GM10847 (cell line): ENCODE data around the gene PTGS2.

Experiments used
- POLR2A ChIP-seq: IDR thresholded peaks from 2 replicates; pipeline ENCODE4 v1.6.1; 2011; ENCODE audit not compliant: insufficient read length; ENCODE audit errors: extremely low read depth

PTGS2 gene

DNA sequence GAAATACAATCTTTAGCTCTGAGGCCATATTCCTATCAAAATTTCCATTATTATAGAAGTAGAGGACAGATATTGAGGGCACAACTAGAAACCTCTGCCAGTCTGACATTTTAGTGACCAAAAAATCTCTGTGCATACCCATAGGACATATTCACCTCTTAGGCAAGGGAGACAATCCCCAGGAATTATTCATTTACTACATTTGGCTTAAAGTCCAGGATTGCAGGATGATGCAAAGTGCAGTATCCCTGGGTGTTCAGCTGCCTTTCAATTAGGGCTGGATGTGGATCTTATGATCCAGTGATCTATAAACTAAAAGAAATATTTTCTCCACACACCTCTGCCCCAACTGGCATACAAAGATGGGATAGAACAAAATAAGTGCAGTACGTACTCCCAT lies 50.9 kb downstream of the PTGS2 start:
- no peak for TF ChIP-seq POLR2A

- TF ChIP-seq POLR2A, result no peak
Observed at GRCh38 chr1:186628910-186629309, 51.3 kb downstream of the PTGS2 start.

DNA sequence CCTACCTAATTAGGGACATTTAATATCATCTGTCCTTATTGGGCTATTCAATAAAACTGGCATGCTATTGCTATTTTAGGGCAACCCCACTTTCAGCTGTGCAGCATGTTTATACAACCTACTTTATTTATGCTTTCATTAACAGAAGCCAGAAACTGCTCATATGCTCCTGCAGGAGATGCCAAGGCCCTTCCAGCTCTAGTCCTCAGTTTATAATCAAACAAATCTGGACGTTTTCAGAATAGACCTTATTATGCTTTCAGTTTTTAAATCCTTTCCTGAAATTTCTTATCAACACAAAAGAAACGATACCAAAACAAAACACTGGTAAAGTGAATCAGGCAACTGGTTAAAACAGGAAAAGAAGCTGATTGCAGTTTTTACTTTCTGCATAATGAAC lies 53.2 kb downstream of the PTGS2 start:
- no peak for TF ChIP-seq POLR2A

DNA sequence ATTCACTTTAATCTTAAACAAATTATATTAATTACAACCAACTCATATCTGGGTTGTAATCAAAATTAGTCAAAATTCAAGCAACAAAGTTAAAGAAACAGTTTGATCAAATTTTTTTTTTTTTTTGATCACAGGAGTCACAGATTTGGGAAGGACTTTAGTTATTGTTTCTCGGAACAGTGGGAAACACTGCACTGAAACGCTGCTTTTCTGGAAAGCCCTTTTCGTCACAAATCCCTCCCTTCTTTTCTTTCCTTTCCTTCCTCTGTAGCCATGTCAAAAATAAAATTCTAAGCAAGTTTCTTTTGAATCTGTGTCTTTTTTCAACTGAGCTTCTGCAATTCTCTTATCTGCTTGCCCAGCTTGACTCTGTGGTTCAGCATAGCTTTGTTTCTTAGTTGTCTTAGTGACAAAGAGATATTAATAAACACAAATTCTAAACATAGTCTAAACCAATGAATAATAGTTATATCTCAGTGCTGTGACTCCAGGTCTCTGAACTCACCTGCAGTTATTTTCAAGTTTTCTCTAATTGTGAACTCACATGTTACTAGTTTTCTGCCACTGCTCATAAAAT lies 53.8 kb downstream of the PTGS2 start:
- TF ChIP-seq POLR2A, result no peak

GRCh38 chr1:186623551-186623950 lies 56.7 kb downstream of the PTGS2 start:
- TF ChIP-seq POLR2A, result no peak
